ENCODE measurements around the gene CARD18.

GRCh38 chr11:105100981-105101630 is 38.5 kb downstream of the CARD18 start:
- TF ChIP-seq POLR2A (IDR thresholded peaks at IDR 0.05) (no peak), CTCF (IDR thresholded peaks at IDR 0.05 in 4 of 5, conservative IDR thresholded peaks at IDR 0.05 in 1 of 5) (no peak)
